OCI-LY1 (cell line): ENCODE measurements around the gene ARL8A.
A peak's percentile ranks its signal among the peaks of the same experiment; 100 is the strongest.

Experiments used
- H2AFZ ChIP-seq: fragments of 200-600 bp; sonication (generic), shearing (Covaris generic); 2 replicates; pipeline ENCODE4 v1.6.0; 2014; ENCODE audit warnings: antibody characterized with exemption, mild to moderate bottlenecking, low read length
- H3F3A ChIP-seq: fragments of 200-600 bp; sonication (generic), shearing (Covaris generic); 2 replicates; pipeline ENCODE4 v1.6.0; 2014; ENCODE audit warnings: mild to moderate bottlenecking, antibody characterized with exemption, low read length, moderate library complexity; ENCODE audit not compliant: insufficient read depth
- H3K27ac ChIP-seq: fragments of 200-600 bp; sonication (generic); 2 replicates; pipeline ENCODE4 v1.5.1; 2014; ENCODE audit warnings: low read length, mixed run types, mild to moderate bottlenecking, low read depth; ENCODE audit not compliant: poor library complexity, severe bottlenecking
- H3K27me3 ChIP-seq: fragments of 200-600 bp; sonication (generic); 2 replicates; pipeline ENCODE4 v1.6.0; 2014; ENCODE audit warnings: antibody characterized with exemption, mild to moderate bottlenecking, low read length, moderate library complexity; ENCODE audit not compliant: insufficient read depth
- H3K36me3 ChIP-seq: fragments of 200-600 bp; sonication (generic); 2 replicates; pipeline ENCODE4 v1.6.1; 2014; ENCODE audit warnings: mild to moderate bottlenecking, antibody characterized with exemption, low read length, moderate library complexity, mixed read lengths; ENCODE audit not compliant: insufficient read depth
- H3K4me1 ChIP-seq: fragments of 200-600 bp; sonication (generic); 2 replicates; pipeline ENCODE4 v1.5.1; 2014; ENCODE audit warnings: mild to moderate bottlenecking, low read length, moderate library complexity; ENCODE audit not compliant: insufficient read depth, severe bottlenecking
- H3K4me2 ChIP-seq: fragments of 200-600 bp; sonication (generic), shearing (Covaris generic); 2 replicates; pipeline ENCODE4 v1.6.1; 2014; ENCODE audit warnings: low read length
- H3K4me3 ChIP-seq: fragments of 200-600 bp; sonication (generic); 2 replicates; pipeline ENCODE4 v1.5.1; 2014; ENCODE audit warnings: low read length, low read depth, mild to moderate bottlenecking, mixed read lengths; ENCODE audit not compliant: poor library complexity, severe bottlenecking
- H3K79me2 ChIP-seq: fragments of 200-600 bp; shearing (Covaris generic); 2 replicates; pipeline ENCODE4 v1.6.1; 2016; ENCODE audit warnings: mixed run types, low read length, mixed read lengths; ENCODE audit not compliant: insufficient read depth
- H3K9ac ChIP-seq: fragments of 200-600 bp; sonication (generic), shearing (Covaris generic); 2 replicates; pipeline ENCODE4 v1.6.1; 2014; ENCODE audit warnings: mild to moderate bottlenecking, low read length, mixed read lengths
- H3K9me2 ChIP-seq: fragments of 200-600 bp; sonication (generic), shearing (Covaris generic); 2 replicates; pipeline ENCODE4 v1.6.1; 2014; ENCODE audit warnings: low read depth, mild to moderate bottlenecking, low read length, mixed read lengths
- H3K9me3 ChIP-seq: fragments of 200-600 bp; shearing (Covaris generic); 2 replicates; pipeline ENCODE4 v1.6.1; 2014; ENCODE audit warnings: low read length, mixed read lengths
- H4K20me1 ChIP-seq: fragments of 200-600 bp; sonication (generic), shearing (Covaris generic); 2 replicates; pipeline ENCODE4 v1.6.0; 2016; ENCODE audit warnings: mild to moderate bottlenecking, low read length; ENCODE audit not compliant: insufficient read depth
- EZH2 ChIP-seq: fragments of 200-600 bp; sonication (generic), shearing (Covaris generic); IDR thresholded peaks from 2 replicates; pipeline ENCODE4 v1.8.0; 2017; ENCODE audit warnings: borderline replicate concordance, mixed run types, mild to moderate bottlenecking, antibody characterized with exemption, low read length, moderate library complexity, mixed read lengths
- TF ChIP-seq, protein P1 (sequence below): fragments of 200-600 bp; sonication (generic), shearing (Covaris generic); IDR thresholded peaks from 2 replicates; pipeline ENCODE4 v1.5.1; 2017; ENCODE audit warnings: mild to moderate bottlenecking, antibody characterized with exemption, low read length, moderate library complexity, mixed read lengths

ARL8A gene

DNA sequence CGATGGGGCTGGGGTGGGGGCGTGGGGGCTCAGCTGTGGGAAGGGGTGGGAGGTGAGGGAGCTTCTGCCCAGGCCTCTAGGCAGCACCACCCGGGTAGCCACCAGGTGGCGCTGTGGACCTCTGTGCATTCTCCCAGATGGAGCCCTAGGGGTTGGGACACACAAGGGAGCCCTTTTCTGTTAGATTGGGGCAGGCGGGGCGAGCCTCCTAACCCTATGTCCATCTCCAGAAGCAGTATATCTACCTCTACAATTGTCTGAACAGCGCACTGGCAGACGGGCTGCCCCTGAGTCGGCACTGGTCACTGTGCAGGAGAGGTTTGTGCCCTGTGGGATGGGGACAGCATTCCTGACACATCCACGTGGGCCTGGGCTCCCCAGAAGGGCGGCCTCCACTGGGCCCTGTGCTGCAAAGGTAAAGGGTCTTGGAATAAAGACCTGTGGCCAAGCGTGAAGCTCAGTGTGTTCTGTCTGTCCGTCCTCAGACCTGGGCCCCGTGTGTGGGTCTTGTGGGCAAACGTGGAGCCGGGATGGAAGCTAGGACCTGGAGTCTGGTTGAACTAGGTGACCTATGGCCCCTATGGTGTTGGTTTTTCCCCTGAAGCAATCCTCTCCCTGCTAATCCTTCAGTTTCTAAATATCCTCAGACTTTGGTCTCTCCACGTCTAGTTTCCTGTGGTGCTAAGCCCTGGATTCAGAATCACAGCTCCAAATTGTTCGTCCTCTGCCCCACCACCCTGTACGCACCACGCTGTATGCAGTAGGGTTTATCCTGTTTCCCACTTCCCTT lies 44.7 kb upstream of the ARL8A start:
- H3K9ac ChIP-seq = no peak overlapping the region
- H3K79me2 ChIP-seq = no peaks in the 10 kb centered on the region
- no peaks in the 10 kb centered on the region for H3K27me3 ChIP-seq
- no peaks in the 10 kb centered on the region for H4K20me1 ChIP-seq
- no peaks in the 10 kb centered on the region for H3K36me3 ChIP-seq
- H3K4me2 ChIP-seq = no peak overlapping the region
- H2AFZ ChIP-seq = no peak overlapping the region
- no peak for TF ChIP-seq EZH2
- TF ChIP-seq, protein P1, sequence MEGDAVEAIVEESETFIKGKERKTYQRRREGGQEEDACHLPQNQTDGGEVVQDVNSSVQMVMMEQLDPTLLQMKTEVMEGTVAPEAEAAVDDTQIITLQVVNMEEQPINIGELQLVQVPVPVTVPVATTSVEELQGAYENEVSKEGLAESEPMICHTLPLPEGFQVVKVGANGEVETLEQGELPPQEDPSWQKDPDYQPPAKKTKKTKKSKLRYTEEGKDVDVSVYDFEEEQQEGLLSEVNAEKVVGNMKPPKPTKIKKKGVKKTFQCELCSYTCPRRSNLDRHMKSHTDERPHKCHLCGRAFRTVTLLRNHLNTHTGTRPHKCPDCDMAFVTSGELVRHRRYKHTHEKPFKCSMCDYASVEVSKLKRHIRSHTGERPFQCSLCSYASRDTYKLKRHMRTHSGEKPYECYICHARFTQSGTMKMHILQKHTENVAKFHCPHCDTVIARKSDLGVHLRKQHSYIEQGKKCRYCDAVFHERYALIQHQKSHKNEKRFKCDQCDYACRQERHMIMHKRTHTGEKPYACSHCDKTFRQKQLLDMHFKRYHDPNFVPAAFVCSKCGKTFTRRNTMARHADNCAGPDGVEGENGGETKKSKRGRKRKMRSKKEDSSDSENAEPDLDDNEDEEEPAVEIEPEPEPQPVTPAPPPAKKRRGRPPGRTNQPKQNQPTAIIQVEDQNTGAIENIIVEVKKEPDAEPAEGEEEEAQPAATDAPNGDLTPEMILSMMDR = peak; percentile 53
- H3K4me1 ChIP-seq = no peaks in the 10 kb centered on the region
- no peaks in the 10 kb centered on the region for H3K9me2 ChIP-seq
- no peaks in the 10 kb centered on the region for H3F3A ChIP-seq
- no peak overlapping the region for H3K4me3 ChIP-seq
- no peaks in the 10 kb centered on the region for H3K9me3 ChIP-seq
- H3K27ac ChIP-seq = no peak overlapping the region

DNA sequence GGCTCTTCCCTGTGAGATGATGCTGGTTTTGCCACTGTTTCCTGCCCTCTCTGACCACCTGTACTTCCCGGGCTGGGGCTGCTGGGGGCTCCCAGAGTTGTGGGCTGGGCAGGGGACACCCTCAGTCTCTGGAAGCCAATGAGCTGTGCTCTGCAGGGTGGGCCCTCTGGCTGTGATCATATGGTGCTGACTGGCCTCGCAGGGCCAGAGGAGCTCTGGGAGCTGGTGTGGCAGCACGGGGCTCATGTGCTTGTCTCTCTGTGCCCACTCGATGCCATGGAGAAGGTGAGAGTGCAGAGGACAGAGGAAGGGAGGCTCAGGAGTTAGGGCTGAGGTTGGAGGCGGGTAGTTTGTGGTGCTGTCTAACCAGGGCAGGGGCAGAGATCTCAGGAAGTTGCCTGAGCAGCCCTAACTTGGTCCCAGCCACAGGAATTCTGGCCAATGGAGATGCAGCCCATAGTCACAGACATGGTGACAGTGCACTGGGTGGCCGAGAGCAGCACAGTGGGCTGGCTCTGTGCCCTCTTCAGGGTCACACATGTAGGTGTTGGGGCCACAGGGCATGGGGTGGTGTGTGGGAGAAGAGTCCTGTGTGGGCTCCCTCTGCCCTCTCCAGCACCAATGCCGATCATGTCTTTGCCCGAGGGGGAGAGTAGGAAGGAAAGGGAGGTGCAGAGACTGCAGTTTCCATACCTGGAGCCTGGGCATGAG lies 43.3 kb upstream of the ARL8A start:
- no peak overlapping the region for H3K9ac ChIP-seq
- H3K4me1 ChIP-seq = no peaks in the 10 kb centered on the region
- H3K9me2 ChIP-seq = no peaks in the 10 kb centered on the region
- no peak for TF ChIP-seq EZH2
- TF ChIP-seq, protein P1 = no peak
- no peaks in the 10 kb centered on the region for H4K20me1 ChIP-seq
- no peaks in the 10 kb centered on the region for H3K9me3 ChIP-seq
- no peaks in the 10 kb centered on the region for H3K36me3 ChIP-seq
- no peak overlapping the region for H3K27ac ChIP-seq
- no peak overlapping the region for H3K4me2 ChIP-seq
- no peak overlapping the region for H2AFZ ChIP-seq
- no peaks in the 10 kb centered on the region for H3K79me2 ChIP-seq
- H3K27me3 ChIP-seq = no peaks in the 10 kb centered on the region
- no peak overlapping the region for H3K4me3 ChIP-seq
- H3F3A ChIP-seq = no peaks in the 10 kb centered on the region

DNA sequence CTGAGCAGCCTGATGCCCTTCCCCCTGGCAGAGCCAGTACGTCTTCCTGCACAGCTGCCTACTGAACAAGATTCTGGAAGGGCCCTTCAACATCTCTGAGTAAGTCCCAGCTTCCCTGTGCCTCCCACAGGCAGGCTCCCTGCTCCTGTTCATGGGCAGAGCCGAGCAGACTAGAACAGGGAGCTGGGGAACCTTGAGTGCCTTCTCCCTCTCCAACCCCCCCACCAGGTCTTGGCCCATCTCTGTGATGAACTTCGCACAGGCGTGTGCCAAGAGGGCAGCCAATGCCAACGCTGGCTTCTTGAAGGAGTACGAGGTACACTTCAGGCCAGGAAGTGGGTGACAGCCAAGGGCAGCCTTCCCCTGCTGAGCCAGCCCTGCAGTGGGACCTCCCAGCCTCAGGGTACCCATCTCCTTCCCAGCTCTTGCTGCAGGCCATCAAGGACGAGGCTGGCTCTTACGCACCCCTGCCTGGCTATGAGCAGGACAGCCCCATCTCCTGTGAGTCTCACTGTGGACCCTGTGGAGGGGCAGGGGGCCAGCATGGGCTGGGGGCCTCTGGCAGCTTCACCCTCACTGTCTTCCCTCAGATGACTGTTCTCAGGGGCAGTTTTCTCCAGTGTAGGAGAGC lies 42.6 kb upstream of the ARL8A start:
- H3K36me3 ChIP-seq = no peaks in the 10 kb centered on the region
- H3K4me2 ChIP-seq = no peak overlapping the region
- TF ChIP-seq, protein P1 = no peak
- no peak for TF ChIP-seq EZH2
- no peak overlapping the region for H3K4me3 ChIP-seq
- no peaks in the 10 kb centered on the region for H4K20me1 ChIP-seq
- H3K79me2 ChIP-seq = no peaks in the 10 kb centered on the region
- H3K9ac ChIP-seq = no peak overlapping the region
- H3K27me3 ChIP-seq = no peaks in the 10 kb centered on the region
- no peaks in the 10 kb centered on the region for H3F3A ChIP-seq
- H3K9me3 ChIP-seq = no peaks in the 10 kb centered on the region
- H2AFZ ChIP-seq = no peak overlapping the region
- H3K4me1 ChIP-seq = no peaks in the 10 kb centered on the region
- no peaks in the 10 kb centered on the region for H3K9me2 ChIP-seq
- no peak overlapping the region for H3K27ac ChIP-seq
